Endothelial cell (in vitro differentiated cells): Measurements from ENCODE around the gene BEST1. TPM values are rescaled to one million over a fixed set of nuclear protein-coding genes. Genes with fewer than 3 reads are reported as not detected.

ENCODE experiments used
- DNase-seq: peaks from one replicate; pipeline ENCODE4 v3.0.0; 2021; ENCODE audit warnings: low spot score
- H3K27ac Mint-ChIP-seq: one replicate; pipeline ENCODE4 v1.8.0; 2021; ENCODE audit warnings: mixed read lengths, inconsistent platforms; ENCODE audit not compliant: unreplicated experiment
- H3K27me3 Mint-ChIP-seq: one replicate; pipeline ENCODE4 v1.8.0; 2021; ENCODE audit warnings: mild to moderate bottlenecking, moderate library complexity, mixed read lengths, inconsistent platforms; ENCODE audit not compliant: unreplicated experiment
- H3K36me3 Mint-ChIP-seq: one replicate; pipeline ENCODE4 v1.8.0; 2021; ENCODE audit warnings: mild to moderate bottlenecking, low read depth, mixed read lengths, inconsistent platforms; ENCODE audit not compliant: unreplicated experiment
- H3K4me1 Mint-ChIP-seq: one replicate; pipeline ENCODE4 v1.8.0; 2021; ENCODE audit warnings: mild to moderate bottlenecking, mixed read lengths, inconsistent platforms; ENCODE audit not compliant: unreplicated experiment
- H3K4me3 Mint-ChIP-seq: one replicate; pipeline ENCODE4 v1.8.0; 2021; ENCODE audit warnings: mild to moderate bottlenecking, mixed read lengths, inconsistent platforms; ENCODE audit not compliant: unreplicated experiment
- H3K9me3 Mint-ChIP-seq: one replicate; pipeline ENCODE4 v1.8.0; 2021; ENCODE audit warnings: mixed read lengths, inconsistent platforms; ENCODE audit not compliant: unreplicated experiment
- total RNA-seq: library from RNA; stranded (reverse); fragmentation: NEBNext Ultra II Directional; extraction: Animal tissue kit (Norgen Biotek cat#: 25700); gene quantifications from one replicate; pipeline ENCODE4 v1.2.1, GENCODE V29; 2021; ENCODE audit not compliant: unreplicated experiment
- TF ChIP-seq, protein P1 (sequence below): fragments of 200-600 bp; sonication (generic); IDR thresholded peaks from one replicate; pipeline ENCODE4 v1.5.0; 2021; ENCODE audit warnings: antibody characterized with exemption; ENCODE audit not compliant: unreplicated experiment

BEST1 gene
- total RNA-seq, 1 donor from 2014 or later = 0.08 TPM

DNA sequence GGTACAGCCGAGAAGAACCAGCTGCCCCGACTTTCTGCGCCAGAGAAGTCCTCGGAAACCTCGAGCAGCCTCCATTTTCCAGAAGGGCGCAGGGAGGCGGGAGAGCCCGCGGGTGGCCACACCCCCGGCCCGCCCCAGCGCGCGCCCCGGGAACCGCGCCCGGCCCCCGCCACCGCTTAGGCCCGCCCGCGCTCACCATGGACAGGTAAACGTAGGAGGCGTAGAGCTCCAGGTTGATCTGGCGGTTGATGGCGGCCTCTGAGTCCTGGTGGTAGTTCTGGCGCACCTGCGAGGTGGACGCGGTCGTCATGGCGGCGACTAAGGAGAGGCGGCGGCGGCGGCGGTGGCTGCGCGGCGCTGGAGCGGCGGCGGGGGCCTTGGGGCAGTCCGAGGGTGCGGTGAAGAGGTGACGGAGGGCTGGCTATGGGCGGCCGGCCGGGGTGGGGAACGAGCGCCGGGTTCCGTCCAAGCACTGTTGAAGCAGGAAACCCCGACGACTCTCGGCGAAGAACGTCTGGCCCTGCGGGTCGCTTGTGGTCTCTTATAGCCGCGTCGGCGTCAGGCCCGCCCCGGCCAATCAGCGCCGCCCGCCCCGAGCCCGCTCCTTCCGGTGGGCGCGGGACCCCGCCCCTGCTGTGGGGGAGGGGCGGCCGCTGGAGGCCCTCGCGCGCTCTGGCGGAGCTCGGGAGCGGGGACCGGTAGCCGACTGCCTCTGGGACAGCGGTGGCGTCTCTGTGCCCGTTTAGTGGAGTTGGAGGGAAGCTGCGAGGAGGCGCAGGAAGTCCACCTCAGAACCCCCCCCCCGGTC lies 17.2 kb downstream of the BEST1 start, which contains the start of gene FTH1:
FTH1 (minus strand) TSS at position 519 of the 808 bp plus-strand sequence; CDS start at position 310, 209 bp downstream.
- TF ChIP-seq, protein P1, sequence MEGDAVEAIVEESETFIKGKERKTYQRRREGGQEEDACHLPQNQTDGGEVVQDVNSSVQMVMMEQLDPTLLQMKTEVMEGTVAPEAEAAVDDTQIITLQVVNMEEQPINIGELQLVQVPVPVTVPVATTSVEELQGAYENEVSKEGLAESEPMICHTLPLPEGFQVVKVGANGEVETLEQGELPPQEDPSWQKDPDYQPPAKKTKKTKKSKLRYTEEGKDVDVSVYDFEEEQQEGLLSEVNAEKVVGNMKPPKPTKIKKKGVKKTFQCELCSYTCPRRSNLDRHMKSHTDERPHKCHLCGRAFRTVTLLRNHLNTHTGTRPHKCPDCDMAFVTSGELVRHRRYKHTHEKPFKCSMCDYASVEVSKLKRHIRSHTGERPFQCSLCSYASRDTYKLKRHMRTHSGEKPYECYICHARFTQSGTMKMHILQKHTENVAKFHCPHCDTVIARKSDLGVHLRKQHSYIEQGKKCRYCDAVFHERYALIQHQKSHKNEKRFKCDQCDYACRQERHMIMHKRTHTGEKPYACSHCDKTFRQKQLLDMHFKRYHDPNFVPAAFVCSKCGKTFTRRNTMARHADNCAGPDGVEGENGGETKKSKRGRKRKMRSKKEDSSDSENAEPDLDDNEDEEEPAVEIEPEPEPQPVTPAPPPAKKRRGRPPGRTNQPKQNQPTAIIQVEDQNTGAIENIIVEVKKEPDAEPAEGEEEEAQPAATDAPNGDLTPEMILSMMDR = no peak
- Mint-ChIP-seq H3K36me3 (peaks cover 26% of the 10 kb centered on the region), H3K27ac (peak within 1 kb of the TSS; percentile 90), H3K4me1 (peaks cover 46% of the 10 kb centered on the region), H3K27me3 (peaks cover 4% of the 10 kb centered on the region), H3K4me3 (peak within 1 kb of the TSS; percentile 97), H3K9me3 (no peaks in the 10 kb centered on the region)
- peak; percentile 95 for DNase-seq

DNA sequence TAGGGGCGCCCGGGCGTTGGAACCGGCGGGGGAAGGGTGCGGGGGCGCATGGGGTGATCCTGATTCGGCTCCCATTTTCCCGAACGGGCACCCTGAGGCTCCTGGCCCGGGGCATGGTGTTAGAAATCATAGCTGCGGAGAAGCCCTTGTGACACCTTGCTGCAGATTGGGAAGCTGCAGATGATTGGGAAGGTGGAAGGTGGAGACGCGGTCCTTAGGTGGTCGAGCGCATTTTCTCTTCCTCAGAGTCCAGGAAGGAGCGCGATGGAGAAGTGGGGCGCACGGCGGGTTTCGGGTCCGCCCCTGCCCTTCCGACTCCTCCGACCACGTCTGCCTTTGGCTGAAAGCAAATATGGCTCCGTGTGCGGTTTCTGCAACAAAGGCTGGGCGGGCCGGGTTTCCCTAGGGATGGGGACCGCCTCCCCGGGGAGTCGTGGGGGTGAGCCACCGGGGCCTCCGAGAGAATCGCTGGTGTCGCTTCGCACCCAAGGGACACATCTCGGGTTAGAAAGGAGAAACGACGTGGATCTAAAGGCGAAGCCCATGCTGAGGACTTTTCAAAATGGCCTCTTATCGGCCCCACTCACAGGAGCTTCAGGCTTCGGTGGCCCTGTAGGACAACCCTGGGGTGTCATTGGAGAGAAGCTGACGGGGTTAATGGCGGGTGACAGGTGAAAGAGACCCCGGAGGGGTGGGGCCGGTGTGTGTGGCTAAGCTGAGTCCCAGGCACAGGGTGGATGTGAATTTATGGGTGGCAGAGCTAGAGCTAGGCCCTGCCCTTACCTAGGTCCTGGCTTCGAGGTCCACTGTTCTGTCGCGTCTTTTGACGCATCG lies 18.0 kb downstream of the BEST1 start:
- peak; percentile 20 for DNase-seq
- peaks cover 50% of the 10 kb centered on the region for H3K4me1 Mint-ChIP-seq
- no peaks in the 10 kb centered on the region for H3K9me3 Mint-ChIP-seq
- H3K36me3 Mint-ChIP-seq = peaks cover 26% of the 10 kb centered on the region
- TF ChIP-seq, protein P1 = no peak
- H3K27ac Mint-ChIP-seq = no peak overlapping the region
- peak overlapping the region; percentile 90 for H3K4me3 Mint-ChIP-seq
- H3K27me3 Mint-ChIP-seq = peaks cover 8% of the 10 kb centered on the region

DNA sequence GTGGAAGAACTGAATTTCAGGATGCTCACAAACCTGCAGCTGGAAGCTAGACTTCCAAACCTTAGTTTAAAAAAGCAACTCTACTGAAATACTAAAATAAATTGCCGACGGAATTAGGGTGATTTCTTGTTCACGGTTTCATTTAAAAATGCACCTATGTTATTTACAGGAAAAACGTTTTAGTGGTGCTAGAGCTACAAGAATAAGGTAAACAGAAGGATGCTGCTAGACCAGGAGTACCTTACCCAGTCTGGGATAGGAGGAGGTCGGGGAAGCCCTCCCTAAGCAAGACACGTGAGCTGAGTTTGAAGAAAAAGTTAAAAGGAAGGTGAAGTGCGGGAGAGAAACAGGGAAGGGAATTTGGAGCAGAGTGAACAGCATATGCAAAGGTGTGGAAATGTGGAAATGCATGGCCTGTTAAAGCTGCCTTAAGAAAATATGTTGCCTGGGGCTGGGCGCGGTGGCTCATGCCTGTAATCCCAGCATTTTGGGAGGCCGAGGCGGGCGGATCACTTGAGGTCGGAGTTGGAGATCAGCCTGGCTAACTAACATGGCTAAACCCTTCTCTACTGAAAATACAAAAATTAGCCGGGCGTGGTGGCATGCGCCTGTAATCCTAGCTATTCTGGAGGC lies 18.7 kb downstream of the BEST1 start:
- no peak for DNase-seq
- TF ChIP-seq, protein P1 = no peak
- peaks cover 44% of the 10 kb centered on the region for H3K4me1 Mint-ChIP-seq
- no peaks in the 10 kb centered on the region for H3K9me3 Mint-ChIP-seq
- H3K27ac Mint-ChIP-seq = no peak overlapping the region
- H3K27me3 Mint-ChIP-seq = peaks cover 8% of the 10 kb centered on the region
- peak overlapping the region; percentile 90 for H3K4me3 Mint-ChIP-seq
- H3K36me3 Mint-ChIP-seq = peaks cover 19% of the 10 kb centered on the region

DNA sequence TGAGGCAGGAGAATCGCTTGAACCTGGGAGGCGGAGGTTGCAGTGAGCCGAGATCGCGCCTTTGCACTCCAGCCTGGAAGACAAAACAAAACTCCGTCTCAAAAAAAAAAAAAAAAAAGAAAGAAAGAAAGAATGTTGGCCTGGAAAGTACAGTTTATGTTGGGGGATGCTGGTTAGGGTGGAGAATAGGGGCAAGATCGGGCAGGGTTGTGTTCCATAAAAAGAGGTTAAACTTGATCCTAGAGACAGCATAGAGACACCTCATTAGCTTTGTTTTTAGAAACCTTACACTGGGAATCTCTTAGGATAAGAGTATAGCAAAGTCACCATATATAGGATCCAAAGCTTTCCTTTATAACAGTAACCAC lies 19.2 kb downstream of the BEST1 start:
- DNase-seq = no peak
- Mint-ChIP-seq H3K36me3 (peaks cover 14% of the 10 kb centered on the region), H3K4me3 (peak overlapping the region; percentile 24), H3K27ac (no peak overlapping the region), H3K9me3 (no peaks in the 10 kb centered on the region), H3K27me3 (peaks cover 8% of the 10 kb centered on the region), H3K4me1 (peaks cover 40% of the 10 kb centered on the region)
- TF ChIP-seq, protein P1 = no peak
